ENCODE results near the gene ABCA10.

ABCA10 gene

DNA sequence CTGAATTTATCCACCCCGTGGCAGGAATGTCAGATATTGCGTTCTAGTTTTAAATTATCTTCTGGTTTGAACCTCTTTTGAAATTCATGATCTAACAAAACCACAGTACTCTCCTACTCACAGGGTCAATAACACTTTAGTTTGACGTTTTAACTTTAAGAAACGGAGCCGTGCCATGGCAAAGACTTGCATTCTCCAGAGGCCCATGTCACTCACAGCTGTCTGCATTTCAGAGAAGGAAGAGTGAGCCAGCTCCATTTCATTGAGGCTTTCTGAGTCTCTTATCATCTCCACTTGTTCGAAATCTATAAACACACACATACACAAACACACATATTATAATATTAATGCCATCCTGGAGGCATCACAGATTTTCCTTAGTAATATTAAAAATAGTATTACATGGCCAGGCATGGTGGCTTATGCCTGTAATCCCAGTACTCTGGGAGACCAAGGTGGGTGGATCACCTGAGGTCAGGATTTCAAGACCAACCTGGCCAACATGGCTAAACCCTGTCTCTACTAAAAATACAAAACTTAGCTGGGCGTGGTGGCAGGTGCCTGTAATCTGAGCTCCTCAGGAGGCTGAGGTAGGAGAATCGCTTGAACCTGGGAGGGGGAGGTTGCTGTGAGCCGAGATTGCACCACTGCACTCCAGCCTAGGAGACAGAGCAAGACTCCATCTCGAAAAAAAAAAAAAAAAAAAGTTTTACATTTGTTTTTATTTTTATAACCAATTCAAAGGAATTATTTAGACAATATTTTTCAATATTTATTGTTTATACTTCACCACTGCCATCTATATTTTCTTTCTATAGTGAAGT lies 122.5 kb downstream of the ABCA10 start:
- no peak for DNase-seq (ENCODE audit: low read depth in 2 of 3, low spot score in 1 of 3)

DNA sequence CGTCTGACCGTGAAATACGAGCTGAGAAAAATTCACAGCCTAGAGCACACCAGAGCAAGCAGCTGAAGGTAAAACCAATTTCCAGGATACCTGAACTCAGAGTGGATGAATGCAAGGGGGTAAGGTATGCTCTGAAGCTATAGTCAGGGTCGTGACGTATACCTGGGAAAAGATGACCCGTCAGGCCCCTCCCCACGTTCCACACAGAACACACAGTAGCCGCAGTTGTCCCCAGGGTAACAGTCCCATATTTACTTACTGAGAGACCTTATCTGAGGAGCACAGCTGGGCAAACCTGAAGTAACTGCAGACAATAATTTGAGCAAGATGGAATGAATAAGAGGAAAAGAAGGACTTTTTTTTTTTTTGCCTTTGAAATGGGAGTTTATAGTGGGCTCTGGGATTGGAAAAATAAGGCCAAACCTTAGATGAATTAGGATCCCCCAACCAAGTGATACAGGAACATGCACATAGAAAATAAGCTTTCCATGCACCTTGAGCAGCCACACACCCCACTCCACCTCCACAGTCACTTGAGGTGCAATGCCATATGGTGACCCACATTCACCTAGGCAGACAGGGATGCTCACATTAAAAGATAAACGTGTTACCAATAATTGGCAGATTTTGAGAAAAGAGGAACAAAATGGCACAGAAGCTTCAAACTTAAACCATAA lies 124.9 kb downstream of the ABCA10 start:
- no peak for DNase-seq (ENCODE audit: low read depth in 2 of 3, low spot score in 1 of 3)

DNA sequence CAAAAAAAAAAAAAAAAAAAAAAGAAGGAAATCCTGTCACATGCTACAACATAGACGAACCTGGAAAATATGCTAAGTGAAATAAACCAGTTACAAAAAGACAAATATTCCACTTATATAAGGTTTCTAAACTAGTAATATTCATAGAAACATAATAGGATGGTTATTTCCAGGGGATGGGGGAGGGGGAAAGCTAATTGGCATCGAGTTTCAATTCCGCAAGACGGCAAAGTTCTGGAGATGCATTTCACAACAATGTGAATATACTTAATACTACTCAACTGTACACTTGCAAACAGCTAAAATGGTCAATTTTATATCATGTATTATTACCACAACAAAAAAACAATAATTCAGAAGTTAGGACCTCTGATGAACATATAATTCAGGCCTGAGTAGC lies 130.0 kb downstream of the ABCA10 start:
- no peak for DNase-seq (ENCODE audit: low read depth in 2 of 3, low spot score in 1 of 3)

Data from stimulated activated CD4-positive, alpha-beta T cell treated with anti-CD3 and anti-CD28 coated beads, Interleukin-12 subunit alpha, Interleukin-12 subunit beta, amount 100 ng/mL, for 48 hours (primary cell).